GM18517 (cell line): ENCODE data around the gene RPP14.
"Not testable (repeated sequence)": the region's sequence is repeated elsewhere in the genome, so short reads cannot be mapped to it uniquely, and the experiment has no call there.

ENCODE experiments used
- ATAC-seq: cut with Tn5 transposase; IDR thresholded peaks from one replicate; pipeline ENCODE4 v1.9.1; 2021; ENCODE audit warnings: mild to moderate bottlenecking, moderate library complexity; ENCODE audit not compliant: unreplicated experiment

The RPP14 gene

GRCh38 chr3:58329922-58330413 is 23.9 kb downstream of the RPP14 start:
- no peak for ATAC-seq

- ATAC-seq, result no peak
Measured at GRCh38 chr3:58331593-58332152, 25.6 kb downstream of the RPP14 start.

- peak; percentile 72 for ATAC-seq
Measured at GRCh38 chr3:58332575-58333188, 26.6 kb downstream of the RPP14 start, which contains the start of gene PXK. TSS of gene PXK (plus strand) at chr3:58332892. CDS start at chr3:58332989, 97 bp downstream.

- ATAC-seq, result no peak
Measured at GRCh38 chr3:58333206-58334012, 27.4 kb downstream of the RPP14 start.

GRCh38 chr3:58334013-58334321 is 27.9 kb downstream of the RPP14 start:
- no peak for ATAC-seq

- ATAC-seq, result no peak
Measured at GRCh38 chr3:58334506-58334884, 28.4 kb downstream of the RPP14 start.

- ATAC-seq, result no peak
Measured at GRCh38 chr3:58335652-58335947, 29.6 kb downstream of the RPP14 start.

GRCh38 chr3:58336135-58336882 is 30.3 kb downstream of the RPP14 start:
- no peak for ATAC-seq

- ATAC-seq, result no peak
Measured at GRCh38 chr3:58337190-58337589, 31.1 kb downstream of the RPP14 start.

- not testable (repeated sequence) for ATAC-seq
Measured at GRCh38 chr3:58339146-58339545, 33.1 kb downstream of the RPP14 start.

- no peak for ATAC-seq
Measured at GRCh38 chr3:58340594-58341244, 34.7 kb downstream of the RPP14 start.

GRCh38 chr3:58341376-58341775 is 35.3 kb downstream of the RPP14 start:
- ATAC-seq, result no peak

GRCh38 chr3:58342676-58343075 is 36.6 kb downstream of the RPP14 start:
- no peak for ATAC-seq

GRCh38 chr3:58345457-58345856 is 39.4 kb downstream of the RPP14 start:
- ATAC-seq, result no peak

- no peak for ATAC-seq
Measured at GRCh38 chr3:58346368-58346767, 40.3 kb downstream of the RPP14 start.

GRCh38 chr3:58347984-58348383 is 41.9 kb downstream of the RPP14 start:
- ATAC-seq, result no peak

- peak; percentile 81 for ATAC-seq
Measured at GRCh38 chr3:58349792-58350626, 44.0 kb downstream of the RPP14 start.

- no peak for ATAC-seq
Measured at GRCh38 chr3:58350627-58351013, 44.6 kb downstream of the RPP14 start.

GRCh38 chr3:58351920-58352319 is 45.9 kb downstream of the RPP14 start:
- no peak for ATAC-seq

GRCh38 chr3:58352626-58353025 is 46.6 kb downstream of the RPP14 start:
- no peak for ATAC-seq
